Lung (tissue), 12 donors: ENCODE measurements around the gene SLC8A1. TPM values are rescaled to one million over a fixed set of nuclear protein-coding genes. Genes with fewer than 3 reads are reported as not detected.

Experiments
- ATAC-seq: fragments of 200-7000 bp; cut with Tn5 transposase; one replicate; pipeline ENCODE4 v1.9.1; 2020; ENCODE audit warnings: moderate number of reproducible peaks; ENCODE audit not compliant: insufficient read depth, low FRiP score
- DNase-seq, 3 donors: peaks; one replicate each; pipeline ENCODE4 v3.0.0-alpha.2; 2013 to 2017
- H3K27ac ChIP-seq, 2 donors: one replicate each; pipeline ENCODE4 v1.5.1; 2013; ENCODE audit warnings: mild to moderate bottlenecking in 2 of 2, moderate library complexity in 2 of 2, control low read depth in 1 of 2, inconsistent platforms in 1 of 2, low read depth in 1 of 2, low read length in 1 of 2
- H3K27me3 ChIP-seq, 3 donors: one replicate each; pipeline ENCODE4 v1.5.1; 2013; ENCODE audit warnings: low read length in 2 of 3; ENCODE audit not compliant: control insufficient read depth in 3 of 3, insufficient read depth in 3 of 3
- H3K36me3 ChIP-seq, 4 donors: one replicate each; pipeline ENCODE4 v1.5.1; 2013; ENCODE audit warnings: low read length in 4 of 4, mild to moderate bottlenecking in 1 of 4, moderate library complexity in 1 of 4; ENCODE audit not compliant: control insufficient read depth in 4 of 4, insufficient read depth in 4 of 4
- H3K4me1 ChIP-seq, 5 donors: one replicate each; pipeline ENCODE4 v1.5.1; 2013; ENCODE audit warnings: low read length in 5 of 5, mild to moderate bottlenecking in 2 of 5, moderate library complexity in 1 of 5; ENCODE audit not compliant: control insufficient read depth in 5 of 5, insufficient read depth in 5 of 5
- H3K4me3 ChIP-seq: one replicate; pipeline ENCODE4 v1.5.1; 2013; ENCODE audit warnings: mild to moderate bottlenecking, control low read depth, moderate library complexity
- H3K9ac ChIP-seq, 2 donors: one replicate each; pipeline ENCODE4 v1.5.1; 2013; ENCODE audit warnings: low read length in 2 of 2, control low read depth in 1 of 2; ENCODE audit not compliant: insufficient read depth in 1 of 2
- H3K9me3 ChIP-seq, 4 donors: one replicate each; pipeline ENCODE4 v1.5.1; 2013; ENCODE audit warnings: low read length in 3 of 4, mild to moderate bottlenecking in 1 of 4, moderate library complexity in 1 of 4; ENCODE audit not compliant: control insufficient read depth in 4 of 4, insufficient read depth in 3 of 4
- WGBS, 2 donors: extraction: QIAGEN DNeasy Blood & Tissue Kit; methylation state at CpG; one replicate each; pipeline ENCODE4 v1.1.7; 2013; 5-methylcytosine and 5-hydroxymethylcytosine counted together
- polyA plus RNA-seq, 2 donors: library from polyadenylated mRNA; stranded (reverse); fragments of 200-250 nt; gene quantifications; one replicate each; pipeline ENCODE4 v1.2.1, GENCODE V29; 2013
- total RNA-seq, 2 donors: library from RNA; depleted of rRNA in 1 of 2; stranded (reverse); fragments of >200 nt in 1 of 2; gene quantifications; one replicate each; pipeline ENCODE4 v1.2.1, GENCODE V29; 2014 to 2021
- TF ChIP-seq, protein P1 (sequence below): IDR thresholded peaks from 2 replicates; pipeline ENCODE4 v1.5.1; 2012; ENCODE audit warnings: mild to moderate bottlenecking; ENCODE audit errors: control extremely low read depth, extremely low read depth
- donor health status: control.
- donor health status: control.
- donor health status: Bipolar disorder and iron deficiency.
- donor health status: healthy.
- donor health status: DM: yes; HTN: yes; CAD: no.

SLC8A1 gene
- total and polyA plus RNA-seq, 4 donors = 1.2 to 34.7 (median 18.4) TPM

DNA sequence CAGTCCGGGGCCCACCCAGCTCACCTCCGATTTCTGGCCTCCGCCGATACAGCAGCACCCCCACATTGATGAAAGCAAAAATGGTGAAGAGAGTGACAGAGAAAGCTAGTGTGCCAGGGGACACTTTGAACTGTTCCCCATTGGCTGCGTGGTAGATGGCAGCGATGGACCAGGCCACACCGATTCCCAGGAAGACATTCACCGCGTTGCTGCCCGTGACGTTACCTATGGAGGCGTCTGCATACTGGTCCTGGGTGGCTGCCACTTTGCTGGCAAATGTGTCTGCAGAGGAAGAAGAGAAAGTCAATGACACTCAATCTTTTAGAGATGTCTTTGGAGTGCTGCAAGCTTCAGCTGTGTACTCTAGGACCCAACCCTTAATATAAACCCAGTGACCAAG, 336.5 kb downstream of the SLC8A1 start:
- TF ChIP-seq, protein P1, sequence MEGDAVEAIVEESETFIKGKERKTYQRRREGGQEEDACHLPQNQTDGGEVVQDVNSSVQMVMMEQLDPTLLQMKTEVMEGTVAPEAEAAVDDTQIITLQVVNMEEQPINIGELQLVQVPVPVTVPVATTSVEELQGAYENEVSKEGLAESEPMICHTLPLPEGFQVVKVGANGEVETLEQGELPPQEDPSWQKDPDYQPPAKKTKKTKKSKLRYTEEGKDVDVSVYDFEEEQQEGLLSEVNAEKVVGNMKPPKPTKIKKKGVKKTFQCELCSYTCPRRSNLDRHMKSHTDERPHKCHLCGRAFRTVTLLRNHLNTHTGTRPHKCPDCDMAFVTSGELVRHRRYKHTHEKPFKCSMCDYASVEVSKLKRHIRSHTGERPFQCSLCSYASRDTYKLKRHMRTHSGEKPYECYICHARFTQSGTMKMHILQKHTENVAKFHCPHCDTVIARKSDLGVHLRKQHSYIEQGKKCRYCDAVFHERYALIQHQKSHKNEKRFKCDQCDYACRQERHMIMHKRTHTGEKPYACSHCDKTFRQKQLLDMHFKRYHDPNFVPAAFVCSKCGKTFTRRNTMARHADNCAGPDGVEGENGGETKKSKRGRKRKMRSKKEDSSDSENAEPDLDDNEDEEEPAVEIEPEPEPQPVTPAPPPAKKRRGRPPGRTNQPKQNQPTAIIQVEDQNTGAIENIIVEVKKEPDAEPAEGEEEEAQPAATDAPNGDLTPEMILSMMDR = no peak
- Histone ChIP-seq H3K9me3 (peaks cover 0 to 3% (median 0%) of the 10 kb centered on the region in 4 donors), H3K27ac (no peak overlapping the region), H3K4me3 (no peak overlapping the region), H3K36me3 (peaks cover 0 to 3% (median 1%) of the 10 kb centered on the region in 4 donors), H3K27me3 (no peaks in the 10 kb centered on the region), H3K4me1 (peaks cover 0 to 9% (median 0%) of the 10 kb centered on the region in 5 donors), H3K9ac (no peak overlapping the region)
- ATAC-seq (no peak), DNase-seq (no peak)
- WGBS, 2 donors = 97 to 99% methylated on average over 12 of the region's 12 CpGs

- DNase-seq = no peak
- ATAC-seq = no peak
Observed at GRCh38 chr2:40113997-40114396, 337.9 kb downstream of the SLC8A1 start.

GRCh38 chr2:40113272-40113968, 338.5 kb downstream of the SLC8A1 start:
- no peaks in the 10 kb centered on the region for H3K27me3 ChIP-seq
- H3K36me3 ChIP-seq = peaks cover 0 to 3% (median 1%) of the 10 kb centered on the region in 4 donors
- TF ChIP-seq, protein P1 = no peak
- no peak overlapping the region for H3K4me3 ChIP-seq
- peaks cover 0 to 9% (median 0%) of the 10 kb centered on the region in 5 donors for H3K4me1 ChIP-seq
- H3K9me3 ChIP-seq = no peaks in the 10 kb centered on the region
- WGBS, 2 donors = 72 to 83% methylated on average over 4 of the region's 4 CpGs
- no peak overlapping the region for H3K9ac ChIP-seq
- H3K27ac ChIP-seq = no peak overlapping the region
- ATAC-seq (no peak), DNase-seq (no peak)

More at GRCh38 chr2:40113997-40114396, 337.9 kb downstream of the SLC8A1 start:
- H3K27ac ChIP-seq = no peak overlapping the region
- H3K9ac ChIP-seq = no peak overlapping the region
- 88 to 95% methylated on average over 4 of the region's 4 CpGs for WGBS, 2 donors
- TF ChIP-seq, protein P1 = no peak
- H3K36me3 ChIP-seq = peaks cover 0 to 3% (median 1%) of the 10 kb centered on the region in 4 donors
- no peak overlapping the region for H3K4me3 ChIP-seq
- H3K27me3 ChIP-seq = no peaks in the 10 kb centered on the region
- peaks cover 0 to 3% (median 0%) of the 10 kb centered on the region in 4 donors for H3K9me3 ChIP-seq
- H3K4me1 ChIP-seq = peaks cover 0 to 9% (median 0%) of the 10 kb centered on the region in 5 donors
